ENCODE measurements around the gene SLC40A1. TPM values are rescaled to one million over a fixed set of nuclear protein-coding genes. Genes with fewer than 3 reads are reported as not detected.

Gene SLC40A1
- total RNA-seq, 2 donors from 2014 or later: 76.5 to 118 TPM

GRCh38 chr2:189552991-189553404 is 27.6 kb downstream of the SLC40A1 start:
- Histone ChIP-seq H3K4me3 (no peak overlapping the region), H3K9me3 (no peaks in the 10 kb centered on the region), H3K27ac (peak overlapping the region; percentile 74 to 86), H3K27me3 (replicated peaks; ENCODE audit: insufficient read depth) (no peaks in the 10 kb centered on the region), H3K36me3 (no peaks in the 10 kb centered on the region), H3K4me1 (ENCODE audit: control insufficient read depth in 1 of 2, low read depth in 2 of 2) (peaks cover 44 to 91% of the 10 kb centered on the region in 2 donors)
- no peak for DNase-seq (ENCODE audit: low spot score)
- no peak for ATAC-seq (ENCODE audit: insufficient number of reproducible peaks, low FRiP score, low read depth)
- TF ChIP-seq, protein P1, sequence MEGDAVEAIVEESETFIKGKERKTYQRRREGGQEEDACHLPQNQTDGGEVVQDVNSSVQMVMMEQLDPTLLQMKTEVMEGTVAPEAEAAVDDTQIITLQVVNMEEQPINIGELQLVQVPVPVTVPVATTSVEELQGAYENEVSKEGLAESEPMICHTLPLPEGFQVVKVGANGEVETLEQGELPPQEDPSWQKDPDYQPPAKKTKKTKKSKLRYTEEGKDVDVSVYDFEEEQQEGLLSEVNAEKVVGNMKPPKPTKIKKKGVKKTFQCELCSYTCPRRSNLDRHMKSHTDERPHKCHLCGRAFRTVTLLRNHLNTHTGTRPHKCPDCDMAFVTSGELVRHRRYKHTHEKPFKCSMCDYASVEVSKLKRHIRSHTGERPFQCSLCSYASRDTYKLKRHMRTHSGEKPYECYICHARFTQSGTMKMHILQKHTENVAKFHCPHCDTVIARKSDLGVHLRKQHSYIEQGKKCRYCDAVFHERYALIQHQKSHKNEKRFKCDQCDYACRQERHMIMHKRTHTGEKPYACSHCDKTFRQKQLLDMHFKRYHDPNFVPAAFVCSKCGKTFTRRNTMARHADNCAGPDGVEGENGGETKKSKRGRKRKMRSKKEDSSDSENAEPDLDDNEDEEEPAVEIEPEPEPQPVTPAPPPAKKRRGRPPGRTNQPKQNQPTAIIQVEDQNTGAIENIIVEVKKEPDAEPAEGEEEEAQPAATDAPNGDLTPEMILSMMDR (IDR thresholded peaks at IDR 0.05): no peak

- H3K36me3 ChIP-seq: no peaks in the 10 kb centered on the region
- no peaks in the 10 kb centered on the region for H3K9me3 ChIP-seq
- ATAC-seq (ENCODE audit: insufficient number of reproducible peaks, low FRiP score, low read depth) (peak; percentile 96), DNase-seq (ENCODE audit: low spot score) (no peak)
- peaks cover 42 to 89% of the 10 kb centered on the region in 2 donors for H3K4me1 ChIP-seq (ENCODE audit: control insufficient read depth in 1 of 2, low read depth in 2 of 2)
- TF ChIP-seq, protein P1 (IDR thresholded peaks at IDR 0.05): no peak
- H3K27ac ChIP-seq: peak overlapping the region; percentile 74 to 86
- peak overlapping the region; percentile 20 for H3K4me3 ChIP-seq
- H3K27me3 ChIP-seq (replicated peaks; ENCODE audit: insufficient read depth): no peaks in the 10 kb centered on the region
These were observed 28.1 kb downstream of the SLC40A1 start for GRCh38 chr2:189552334-189552990.

DNA sequence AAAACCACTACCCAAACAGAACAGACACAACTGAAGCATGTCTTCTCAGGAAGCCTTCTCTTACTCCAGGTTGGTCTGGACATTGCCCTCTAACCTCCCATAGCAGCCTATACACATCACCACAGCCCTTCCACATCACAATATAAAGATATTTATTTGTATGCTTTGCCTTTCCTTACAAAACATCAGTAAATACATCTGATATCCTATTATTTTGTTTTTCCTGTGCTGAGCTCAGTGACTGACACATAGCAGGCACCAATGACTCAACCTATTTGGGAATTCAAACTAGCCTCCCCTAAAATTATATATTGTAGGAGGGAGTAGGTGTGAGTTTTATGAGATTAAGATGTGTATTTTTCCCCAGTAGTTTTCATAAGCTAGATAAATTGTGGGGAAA is 28.8 kb downstream of the SLC40A1 start:
- H3K27me3 ChIP-seq (replicated peaks; ENCODE audit: insufficient read depth): no peaks in the 10 kb centered on the region
- peak overlapping the region; percentile 44 to 86 for H3K27ac ChIP-seq
- no peaks in the 10 kb centered on the region for H3K9me3 ChIP-seq
- ATAC-seq (ENCODE audit: insufficient number of reproducible peaks, low FRiP score, low read depth) (no peak), DNase-seq (ENCODE audit: low spot score) (no peak)
- H3K4me3 ChIP-seq: peak overlapping the region; percentile 20
- TF ChIP-seq, protein P1 (IDR thresholded peaks at IDR 0.05): no peak
- H3K4me1 ChIP-seq (ENCODE audit: control insufficient read depth in 1 of 2, low read depth in 2 of 2): peaks cover 42 to 85% of the 10 kb centered on the region in 2 donors
- H3K36me3 ChIP-seq: no peaks in the 10 kb centered on the region

DNA sequence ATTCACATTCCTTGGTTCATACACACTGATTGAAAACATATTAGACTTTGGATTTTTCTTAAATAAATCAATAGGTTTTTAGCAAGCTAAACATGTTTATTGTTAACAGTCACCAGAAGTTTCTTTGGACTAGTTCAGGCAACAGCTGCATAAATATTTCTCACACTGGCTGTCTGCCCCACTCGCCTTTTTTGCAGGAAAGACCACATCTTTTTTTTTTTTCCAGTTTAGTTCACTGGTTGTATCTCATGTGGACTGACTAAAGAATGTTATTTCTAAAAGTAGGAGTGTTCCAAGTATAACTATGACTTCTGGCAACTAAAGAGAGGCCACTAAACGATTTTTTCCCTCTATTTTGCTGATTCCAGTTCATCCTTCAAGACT is 31.1 kb downstream of the SLC40A1 start:
- no peaks in the 10 kb centered on the region for H3K27me3 ChIP-seq (replicated peaks; ENCODE audit: insufficient read depth)
- ATAC-seq (ENCODE audit: insufficient number of reproducible peaks, low FRiP score, low read depth): no peak
- H3K4me3 ChIP-seq: peak overlapping the region; percentile 3
- peak overlapping the region; percentile 67 to 86 for H3K27ac ChIP-seq
- TF ChIP-seq, protein P1 (IDR thresholded peaks at IDR 0.05): no peak
- peaks cover 34 to 86% of the 10 kb centered on the region in 2 donors for H3K4me1 ChIP-seq (ENCODE audit: control insufficient read depth in 1 of 2, low read depth in 2 of 2)
- H3K9me3 ChIP-seq: no peaks in the 10 kb centered on the region
- H3K36me3 ChIP-seq: no peaks in the 10 kb centered on the region
- peak; percentile 22 for DNase-seq (ENCODE audit: low spot score)

GRCh38 chr2:189548666-189549448 is 31.7 kb downstream of the SLC40A1 start:
- Histone ChIP-seq H3K4me1 (ENCODE audit: control insufficient read depth in 1 of 2, low read depth in 2 of 2) (peaks cover 37 to 86% of the 10 kb centered on the region in 2 donors), H3K36me3 (no peaks in the 10 kb centered on the region), H3K4me3 (no peak overlapping the region), H3K27me3 (replicated peaks; ENCODE audit: insufficient read depth) (no peaks in the 10 kb centered on the region), H3K9me3 (no peaks in the 10 kb centered on the region), H3K27ac (peak overlapping the region; percentile 67 to 86)
- ATAC-seq (ENCODE audit: insufficient number of reproducible peaks, low FRiP score, low read depth): no peak
- no peak for DNase-seq (ENCODE audit: low spot score)
- TF ChIP-seq, protein P1 (IDR thresholded peaks at IDR 0.05): no peak
